ENCODE measurements around the gene EPHB1.

The EPHB1 gene

DNA sequence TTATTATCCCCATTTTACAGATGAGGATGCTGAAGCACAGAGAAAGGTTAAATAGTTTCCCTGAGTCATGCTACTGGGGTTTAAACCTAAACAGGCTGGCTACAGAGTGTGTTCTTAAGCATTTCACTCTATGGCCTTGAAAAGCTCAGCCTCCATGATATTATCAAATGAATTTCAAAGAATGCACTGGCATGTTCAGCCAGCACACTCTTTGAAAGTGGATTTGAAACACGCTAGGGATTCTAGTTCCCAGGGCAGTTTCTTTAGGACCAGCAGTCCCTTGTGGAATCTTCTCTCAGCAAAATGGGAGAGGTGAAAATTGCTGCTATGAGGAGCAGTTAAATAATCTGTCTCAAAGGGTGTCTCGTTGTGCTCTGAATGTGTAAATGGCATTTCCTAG is 213.3 kb downstream of the EPHB1 start:
- no peak for DNase-seq (ENCODE audit: low read depth, low spot score)
- POLR2A ChIA-PET, result no interaction called here
- CTCF ChIA-PET, result no interaction called here

GRCh38 chr3:135009014-135009413 is 214.0 kb downstream of the EPHB1 start:
- TF ChIP-seq, protein P1, sequence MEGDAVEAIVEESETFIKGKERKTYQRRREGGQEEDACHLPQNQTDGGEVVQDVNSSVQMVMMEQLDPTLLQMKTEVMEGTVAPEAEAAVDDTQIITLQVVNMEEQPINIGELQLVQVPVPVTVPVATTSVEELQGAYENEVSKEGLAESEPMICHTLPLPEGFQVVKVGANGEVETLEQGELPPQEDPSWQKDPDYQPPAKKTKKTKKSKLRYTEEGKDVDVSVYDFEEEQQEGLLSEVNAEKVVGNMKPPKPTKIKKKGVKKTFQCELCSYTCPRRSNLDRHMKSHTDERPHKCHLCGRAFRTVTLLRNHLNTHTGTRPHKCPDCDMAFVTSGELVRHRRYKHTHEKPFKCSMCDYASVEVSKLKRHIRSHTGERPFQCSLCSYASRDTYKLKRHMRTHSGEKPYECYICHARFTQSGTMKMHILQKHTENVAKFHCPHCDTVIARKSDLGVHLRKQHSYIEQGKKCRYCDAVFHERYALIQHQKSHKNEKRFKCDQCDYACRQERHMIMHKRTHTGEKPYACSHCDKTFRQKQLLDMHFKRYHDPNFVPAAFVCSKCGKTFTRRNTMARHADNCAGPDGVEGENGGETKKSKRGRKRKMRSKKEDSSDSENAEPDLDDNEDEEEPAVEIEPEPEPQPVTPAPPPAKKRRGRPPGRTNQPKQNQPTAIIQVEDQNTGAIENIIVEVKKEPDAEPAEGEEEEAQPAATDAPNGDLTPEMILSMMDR (IDR thresholded peaks at IDR 0.05; ENCODE audit: insufficient read depth, low read length, missing control alignments), result no peak
- no peak for DNase-seq (ENCODE audit: low read depth, low spot score)
- CTCF ChIA-PET, result no interaction called here
- H3K4me3 ChIP-seq (ENCODE audit: low read depth, low read length), result no peak overlapping the region
- POLR2A ChIA-PET, result no interaction called here

More for the DNA sequence above, 213.3 kb downstream of the EPHB1 start:
- TF ChIP-seq, protein P1 (IDR thresholded peaks at IDR 0.05; ENCODE audit: insufficient read depth, low read length, missing control alignments), result no peak
- no peak overlapping the region for H3K4me3 ChIP-seq (ENCODE audit: low read depth, low read length)

GRCh38 chr3:135012101-135012500 is 217.0 kb downstream of the EPHB1 start:
- POLR2A ChIA-PET, result no interaction called here
- no peak overlapping the region for H3K4me3 ChIP-seq (ENCODE audit: low read depth, low read length)
- CTCF ChIA-PET, result no interaction called here
- TF ChIP-seq, protein P1 (IDR thresholded peaks at IDR 0.05; ENCODE audit: insufficient read depth, low read length, missing control alignments), result no peak
- DNase-seq (ENCODE audit: low read depth, low spot score), result no peak

DNA sequence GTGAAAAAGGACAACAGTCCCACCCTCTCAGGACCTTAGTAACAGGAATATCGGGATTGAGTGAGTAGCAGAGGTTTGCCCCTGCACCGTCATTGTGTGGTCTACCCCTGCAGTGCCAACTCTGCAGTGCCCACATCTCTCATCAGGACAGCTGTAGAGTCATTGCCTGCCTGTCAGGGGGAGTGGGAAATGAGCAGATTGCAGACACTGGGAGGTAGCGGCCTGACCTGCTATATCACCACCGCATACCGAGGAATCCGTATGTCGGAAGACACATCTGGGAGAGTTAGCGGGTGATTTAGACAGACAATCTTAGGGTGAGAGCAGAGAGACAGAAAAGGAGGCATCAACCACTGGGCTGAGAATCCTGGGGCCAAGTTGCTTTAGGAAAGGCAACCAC is 218.1 kb downstream of the EPHB1 start:
- DNase-seq (ENCODE audit: low read depth, low spot score), result no peak
- CTCF ChIA-PET, result no interaction called here
- POLR2A ChIA-PET, result no interaction called here
- TF ChIP-seq, protein P1 (IDR thresholded peaks at IDR 0.05; ENCODE audit: insufficient read depth, low read length, missing control alignments), result no peak
- H3K4me3 ChIP-seq (ENCODE audit: low read depth, low read length), result no peak overlapping the region

GRCh38 chr3:135014566-135014965 is 219.5 kb downstream of the EPHB1 start:
- no peak for DNase-seq (ENCODE audit: low read depth, low spot score)
- CTCF ChIA-PET, result no interaction called here

DNA sequence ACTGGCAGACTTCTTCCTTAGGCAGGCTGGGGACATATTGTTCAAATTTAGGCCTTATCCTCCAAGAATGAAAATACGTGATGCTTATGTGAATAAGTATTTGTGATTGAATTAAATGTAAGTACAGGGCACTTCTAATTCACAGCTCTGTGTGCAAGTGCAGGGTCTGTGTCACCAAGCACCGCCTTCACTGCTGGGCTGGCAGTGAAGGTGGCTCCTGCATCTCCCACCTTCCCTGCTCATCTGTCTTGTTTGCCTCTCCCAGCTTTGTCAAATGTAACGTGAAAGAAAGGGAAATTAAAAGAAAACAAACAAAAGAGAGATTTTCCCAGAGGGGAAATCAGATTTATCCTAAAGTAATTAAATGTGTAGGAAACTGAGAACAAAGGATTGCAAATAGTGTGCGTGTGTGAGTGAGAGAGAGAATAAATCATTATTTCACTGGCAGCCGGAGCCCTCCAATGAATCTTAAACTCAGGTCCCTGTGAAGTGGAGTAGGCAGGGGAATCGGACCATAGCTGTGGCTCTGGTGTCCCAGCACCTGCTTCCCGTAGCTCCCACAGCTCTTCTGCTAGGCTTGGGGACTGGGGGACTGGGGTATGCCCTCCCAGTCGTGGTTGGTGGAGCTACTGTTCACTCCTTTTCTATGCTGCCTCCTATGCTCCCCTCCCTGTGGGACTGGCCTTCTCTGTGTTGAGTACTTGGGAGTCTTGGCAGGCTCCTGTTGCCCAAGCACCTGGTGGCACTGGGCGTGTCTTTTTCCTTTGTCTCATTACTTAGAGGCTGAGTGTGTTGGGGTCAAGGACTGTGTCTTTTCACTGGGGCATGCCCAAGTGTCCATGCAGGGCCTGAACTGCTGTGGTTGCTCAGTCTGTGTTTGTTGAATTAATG is 222.2 kb downstream of the EPHB1 start:
- no peak for DNase-seq (ENCODE audit: low read depth, low spot score)
- TF ChIP-seq, protein P1 (IDR thresholded peaks at IDR 0.05; ENCODE audit: insufficient read depth, low read length, missing control alignments), result no peak
- ChIA-PET POLR2A (no interaction called here), CTCF (no interaction called here)
- H3K4me3 ChIP-seq (ENCODE audit: low read depth, low read length), result no peak overlapping the region

More at GRCh38 chr3:135014566-135014965, 219.5 kb downstream of the EPHB1 start:
- H3K4me3 ChIP-seq (ENCODE audit: low read depth, low read length), result no peak overlapping the region
- POLR2A ChIA-PET, result no interaction called here
- TF ChIP-seq, protein P1 (IDR thresholded peaks at IDR 0.05; ENCODE audit: insufficient read depth, low read length, missing control alignments), result no peak

Data from AG04449 (cell line).